ENCODE data around the gene CYBC1. TPM values are rescaled to one million over a fixed set of nuclear protein-coding genes. Genes with fewer than 3 reads are reported as not detected.

Gene CYBC1
- total RNA-seq, 1 donor from 2014 or later, result 132 TPM

- no peaks in the 10 kb centered on the region for H3K27me3 ChIP-seq (ENCODE audit: low read depth)
- TF ChIP-seq CTCF (IDR thresholded peaks at IDR 0.05), result no peak
- H3K9me3 ChIP-seq, result no peaks in the 10 kb centered on the region
- intact Hi-C loops (cut with DNase I), result no loop called here
- no peak for DNase-seq
- H3K36me3 ChIP-seq, result peaks cover 94% of the 10 kb centered on the region
- ATAC-seq, result no peak
- H3K4me1 ChIP-seq, result no peaks in the 10 kb centered on the region
- no peak overlapping the region for H3K27ac ChIP-seq
- no peak overlapping the region for H3K4me3 ChIP-seq
These were observed 23.9 kb upstream of the CYBC1 start for GRCh38 chr17:82474223-82475010.

GRCh38 chr17:82470065-82470464 lies 19.5 kb upstream of the CYBC1 start:
- Histone ChIP-seq H3K27me3 (ENCODE audit: low read depth) (no peaks in the 10 kb centered on the region), H3K27ac (no peak overlapping the region), H3K4me3 (no peak overlapping the region), H3K4me1 (no peaks in the 10 kb centered on the region), H3K9me3 (no peaks in the 10 kb centered on the region), H3K36me3 (peaks cover 94% of the 10 kb centered on the region)
- intact Hi-C loops (cut with DNase I), result no loop called here
- no peak for ATAC-seq
- TF ChIP-seq CTCF (IDR thresholded peaks at IDR 0.05), result no peak
- no peak for DNase-seq

- no peaks in the 10 kb centered on the region for H3K4me1 ChIP-seq
- H3K36me3 ChIP-seq, result peaks cover 94% of the 10 kb centered on the region
- H3K9me3 ChIP-seq, result no peaks in the 10 kb centered on the region
- H3K27me3 ChIP-seq (ENCODE audit: low read depth), result no peaks in the 10 kb centered on the region
- DNase-seq, result no peak
- intact Hi-C loops (cut with DNase I), result no loop called here
- no peak overlapping the region for H3K4me3 ChIP-seq
- no peak overlapping the region for H3K27ac ChIP-seq
- no peak for ATAC-seq
- TF ChIP-seq CTCF (IDR thresholded peaks at IDR 0.05), result no peak
These were observed 18.1 kb upstream of the CYBC1 start for GRCh38 chr17:82468692-82469091.

- Histone ChIP-seq H3K27me3 (ENCODE audit: low read depth) (no peaks in the 10 kb centered on the region), H3K36me3 (peaks cover 100% of the 10 kb centered on the region), H3K27ac (no peak overlapping the region), H3K9me3 (no peaks in the 10 kb centered on the region), H3K4me3 (no peak overlapping the region), H3K4me1 (peaks cover under 1% of the 10 kb centered on the region)
- ATAC-seq (no peak), DNase-seq (no peak)
- intact Hi-C loops (cut with DNase I), result no loop called here
- TF ChIP-seq CTCF (IDR thresholded peaks at IDR 0.05), result no peak
These were observed 14.6 kb upstream of the CYBC1 start for GRCh38 chr17:82465023-82465603.

- H3K27me3 ChIP-seq (ENCODE audit: low read depth), result no peaks in the 10 kb centered on the region
- intact Hi-C loops (cut with DNase I), result no loop called here
- no peak for ATAC-seq
These were observed 14.0 kb upstream of the CYBC1 start for GRCh38 chr17:82464567-82464929.

More at GRCh38 chr17:82464567-82464929, 14.0 kb upstream of the CYBC1 start:
- Histone ChIP-seq H3K4me3 (no peak overlapping the region), H3K9me3 (no peaks in the 10 kb centered on the region), H3K4me1 (peaks cover 6% of the 10 kb centered on the region), H3K27ac (no peak overlapping the region), H3K36me3 (peaks cover 97% of the 10 kb centered on the region)
- TF ChIP-seq CTCF (IDR thresholded peaks at IDR 0.05), result no peak
- DNase-seq, result no peak

All from lower lobe of right lung (tissue), 2 donors.